ENCODE data around the gene FZD2.
A peak's percentile ranks its signal among the peaks of the same experiment; 100 is the strongest.

FZD2 gene

DNA sequence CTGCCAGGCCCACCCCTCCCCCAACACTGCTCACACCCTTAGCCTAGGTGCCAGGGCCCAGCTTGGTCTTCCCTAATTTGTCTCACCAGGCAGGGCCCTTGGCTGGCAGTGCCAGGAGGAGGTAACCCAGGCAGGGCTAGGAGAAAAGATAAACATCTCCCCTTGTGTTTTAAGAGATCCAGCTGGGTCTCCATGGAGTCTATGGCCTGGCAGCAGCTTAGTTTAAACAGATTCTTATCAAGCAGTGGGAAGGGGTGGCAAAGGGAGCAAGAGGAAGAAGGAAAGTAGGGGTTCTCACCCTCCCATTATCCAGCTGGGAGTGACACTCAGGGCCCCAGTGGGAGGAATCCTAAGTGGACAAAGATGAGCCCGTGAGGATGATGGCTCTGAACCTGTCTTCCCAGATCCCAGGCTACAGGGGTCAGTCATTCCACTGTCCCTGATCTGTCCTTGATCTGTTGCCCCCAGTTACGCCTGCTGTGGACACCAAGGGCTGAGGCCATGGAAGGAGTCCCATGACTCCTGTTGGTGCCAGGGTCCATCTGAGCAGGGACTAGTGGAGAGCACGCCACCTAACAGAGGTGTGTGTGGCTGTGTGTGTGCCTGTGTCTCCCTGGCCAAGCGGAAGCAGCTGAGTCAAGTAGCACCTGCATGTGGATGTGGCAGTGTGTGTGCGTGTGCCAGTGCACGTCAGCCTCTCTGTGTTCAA, 51.6 kb downstream of the FZD2 start:
- no peaks in the 10 kb centered on the region for H3K36me3 ChIP-seq (ENCODE audit: control insufficient read depth, insufficient read depth, low read length)
- 94 to 95% methylated on average over 5 to 6 of the region's 6 CpGs for WGBS, 2 experiments (ENCODE audit: insufficient coverage in 2 of 2)
- H3K27ac ChIP-seq (ENCODE audit: low read depth, low read length, severe bottlenecking), result peak overlapping the region; percentile 72
- peaks cover 4% of the 10 kb centered on the region for H3K9me3 ChIP-seq (ENCODE audit: control insufficient read depth, low read length)
- H3K4me3 ChIP-seq (ENCODE audit: extremely low read depth, insufficient read depth, low read length, poor library complexity, severe bottlenecking), result no peak overlapping the region
- H3K4me1 ChIP-seq (ENCODE audit: control insufficient read depth, insufficient read depth, low read length, poor library complexity, severe bottlenecking), result peaks cover 31% of the 10 kb centered on the region

DNA sequence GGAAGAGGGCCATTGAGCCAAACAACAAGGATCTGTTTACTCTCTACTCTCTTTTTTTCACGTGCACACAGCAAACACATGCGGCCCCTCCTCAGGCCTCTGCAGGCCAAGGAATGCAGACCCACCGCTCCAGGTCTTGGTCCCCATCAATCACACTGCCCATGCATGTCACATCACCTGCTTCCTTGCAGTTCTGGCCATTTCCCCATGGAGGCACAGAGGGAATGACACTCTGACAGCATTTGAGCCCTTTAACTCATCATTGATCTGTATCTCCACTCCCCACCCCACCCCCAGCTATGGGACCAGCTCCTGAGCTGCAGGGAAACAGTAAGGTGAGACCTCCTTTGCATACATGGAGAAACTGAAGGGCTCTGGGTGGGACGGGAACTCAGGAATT, 53.0 kb downstream of the FZD2 start:
- Histone ChIP-seq H3K4me3 (ENCODE audit: extremely low read depth, insufficient read depth, low read length, poor library complexity, severe bottlenecking) (no peak overlapping the region), H3K27ac (ENCODE audit: low read depth, low read length, severe bottlenecking) (peak overlapping the region; percentile 11), H3K36me3 (ENCODE audit: control insufficient read depth, insufficient read depth, low read length) (no peaks in the 10 kb centered on the region), H3K4me1 (ENCODE audit: control insufficient read depth, insufficient read depth, low read length, poor library complexity, severe bottlenecking) (peaks cover 24% of the 10 kb centered on the region), H3K9me3 (ENCODE audit: control insufficient read depth, low read length) (peaks cover 4% of the 10 kb centered on the region)
- WGBS, 2 experiments (ENCODE audit: insufficient coverage in 2 of 2), result 49 to 86% methylated on average over 2 to 4 of the region's 4 CpGs

Measured in mesodermal cell (in vitro differentiated cells).